SU-DHL-6 (cell line): Measurements from ENCODE around the gene STAG2.
A peak's percentile ranks its signal among the peaks of the same experiment; 100 is the strongest.

Experiments
- H2AFZ ChIP-seq: fragments of 200-600 bp; sonication (generic); 2 replicates; pipeline ENCODE4 v1.6.1; 2014; ENCODE audit warnings: low read depth, mild to moderate bottlenecking, moderate library complexity, mixed read lengths, antibody characterized with exemption, low read length; ENCODE audit not compliant: severe bottlenecking
- H3F3A ChIP-seq: fragments of 200-600 bp; shearing (Covaris generic); 2 replicates; pipeline ENCODE4 v1.6.0; 2016; ENCODE audit warnings: antibody characterized with exemption, mild to moderate bottlenecking; ENCODE audit not compliant: insufficient read depth
- H3K27ac ChIP-seq: fragments of 200-600 bp; sonication (generic); 2 replicates; pipeline ENCODE4 v1.5.1; 2016; ENCODE audit warnings: low read depth, mild to moderate bottlenecking, low read length, moderate library complexity, mixed read lengths
- H3K27me3 ChIP-seq: fragments of 200-600 bp; sonication (generic), shearing (Covaris generic); 2 replicates; pipeline ENCODE4 v1.6.0; 2014; ENCODE audit warnings: mild to moderate bottlenecking, low read length
- H3K36me3 ChIP-seq: fragments of 200-600 bp; sonication (generic); 2 replicates; pipeline ENCODE4 v1.6.1; 2014; ENCODE audit warnings: mild to moderate bottlenecking, low read length, mixed read lengths
- H3K4me2 ChIP-seq: fragments of 300-600, 200-600 bp; shearing (Covaris generic), sonication (generic); 2 replicates; pipeline ENCODE4 v1.6.0; 2014; ENCODE audit warnings: low read length, low read depth, mild to moderate bottlenecking; ENCODE audit not compliant: poor library complexity, severe bottlenecking
- H3K4me3 ChIP-seq: fragments of 200-600 bp; sonication (generic); 2 replicates; pipeline ENCODE4 v1.5.1; 2014; ENCODE audit warnings: antibody characterized with exemption, low read length, mild to moderate bottlenecking, mixed read lengths; ENCODE audit not compliant: insufficient read depth, poor library complexity, severe bottlenecking
- H3K79me2 ChIP-seq: fragments of 200-600 bp; sonication (generic); 2 replicates; pipeline ENCODE4 v1.6.1; 2014; ENCODE audit warnings: mild to moderate bottlenecking, low read length, moderate library complexity; ENCODE audit not compliant: insufficient read depth
- H3K9ac ChIP-seq: fragments of 200-600 bp; sonication (generic); 2 replicates; pipeline ENCODE4 v1.7.0; 2014; ENCODE audit warnings: mild to moderate bottlenecking, low read length
- H3K9me2 ChIP-seq: fragments of 200-600 bp; sonication (generic); replicated peaks from 2 replicates; pipeline ENCODE4 v1.6.1; 2014; ENCODE audit warnings: low read length; ENCODE audit not compliant: insufficient read depth
- H3K9me3 ChIP-seq: fragments of 200-600 bp; sonication (generic); 2 replicates; pipeline ENCODE4 v1.6.1; 2014; ENCODE audit warnings: low read length, mixed read lengths; ENCODE audit not compliant: insufficient read depth
- H4K20me1 ChIP-seq: fragments of 200-600 bp; sonication (generic); 2 replicates; pipeline ENCODE4 v1.6.1; 2014; ENCODE audit warnings: low read depth, mild to moderate bottlenecking, antibody characterized with exemption, low read length, moderate library complexity, mixed read lengths
- CTCF ChIP-seq: fragments of 200-600 bp; sonication (generic); IDR thresholded peaks from one replicate; pipeline ENCODE4 v1.5.1; 2017; ENCODE audit warnings: antibody characterized with exemption, mild to moderate bottlenecking, low read length, moderate library complexity; ENCODE audit not compliant: insufficient read depth, poor library complexity, severe bottlenecking
- EZH2phosphoT487 ChIP-seq: fragments of 200-600 bp; sonication (generic), shearing (Covaris generic); conservative IDR thresholded peaks from 2 replicates; pipeline ENCODE4 v1.6.1; 2018; ENCODE audit warnings: mild to moderate bottlenecking, antibody characterized with exemption, low read length, moderate library complexity, mixed read lengths

The STAG2 gene

GRCh38 chrX:123961268-123962005, at the start of gene STAG2:
STAG2 (plus strand) TSS chrX:123961706; CDS start chrX:124022628, 60,922 bp downstream.
- peak within 1 kb of the TSS; percentile 99 for H3K4me2 ChIP-seq
- TF ChIP-seq CTCF (no peak), EZH2phosphoT487 (no peak)
- peaks cover 10% of the 10 kb centered on the region; the same call in 1 of the 2 replicates for H3F3A ChIP-seq
- no peaks in the 10 kb centered on the region for H3K9me2 ChIP-seq
- peaks cover 8% of the 10 kb centered on the region; the same call in 1 of the 2 replicates for H4K20me1 ChIP-seq
- no peaks in the 10 kb centered on the region for H3K27me3 ChIP-seq
- peak within 1 kb of the TSS; percentile 48 for H2AFZ ChIP-seq
- peaks cover 58% of the 10 kb centered on the region for H3K79me2 ChIP-seq
- peak within 1 kb of the TSS; percentile 99 for H3K9ac ChIP-seq
- H3K27ac ChIP-seq = peak within 1 kb of the TSS; percentile 93
- no peaks in the 10 kb centered on the region for H3K9me3 ChIP-seq
- H3K36me3 ChIP-seq = no peaks in the 10 kb centered on the region
- H3K4me3 ChIP-seq = peak within 1 kb of the TSS; percentile 89

GRCh38 chrX:123917069-123917468, 44.4 kb upstream of the STAG2 start:
- Histone ChIP-seq H3K9ac (no peak overlapping the region), H3F3A (no peaks in the 10 kb centered on the region), H2AFZ (no peak overlapping the region), H3K4me3 (no peak overlapping the region), H3K36me3 (no peaks in the 10 kb centered on the region), H3K27me3 (no peaks in the 10 kb centered on the region), H3K9me3 (no peaks in the 10 kb centered on the region), H3K79me2 (no peaks in the 10 kb centered on the region), H4K20me1 (no peaks in the 10 kb centered on the region), H3K9me2 (no peaks in the 10 kb centered on the region), H3K4me2 (no peak overlapping the region), H3K27ac (no peak overlapping the region)
- TF ChIP-seq CTCF = no peak
- no peak for TF ChIP-seq EZH2phosphoT487

GRCh38 chrX:123918106-123918721, 43.3 kb upstream of the STAG2 start:
- Histone ChIP-seq H3K36me3 (no peaks in the 10 kb centered on the region), H3F3A (no peaks in the 10 kb centered on the region), H3K79me2 (no peaks in the 10 kb centered on the region), H3K27me3 (no peaks in the 10 kb centered on the region), H3K9me2 (no peaks in the 10 kb centered on the region), H4K20me1 (no peaks in the 10 kb centered on the region), H3K4me3 (no peak overlapping the region), H3K4me2 (no peak overlapping the region), H3K9ac (no peak overlapping the region), H3K9me3 (no peaks in the 10 kb centered on the region), H2AFZ (no peak overlapping the region), H3K27ac (no peak overlapping the region)
- no peak for TF ChIP-seq EZH2phosphoT487
